HFFc6 (cell line): ENCODE results near the gene DZIP1L. TPM values are rescaled to one million over a fixed set of nuclear protein-coding genes. Genes with fewer than 3 reads are reported as not detected.

Experiments
- DNase-seq: peaks from one replicate; pipeline ENCODE4 v3.0.0-alpha.2; 2018
- H3K27ac Mint-ChIP-seq: 2 replicates; pipeline ENCODE4 v1.8.0; 2020; ENCODE audit warnings: mild to moderate bottlenecking, mixed read lengths
- H3K27me3 Mint-ChIP-seq: 2 replicates; pipeline ENCODE4 v1.8.0; 2021; ENCODE audit warnings: mild to moderate bottlenecking, moderate library complexity, mixed read lengths; ENCODE audit not compliant: insufficient read depth
- H3K36me3 Mint-ChIP-seq: 2 replicates; pipeline ENCODE4 v1.8.0; 2021; ENCODE audit warnings: low read depth, mixed read lengths
- H3K4me1 Mint-ChIP-seq: 2 replicates; pipeline ENCODE4 v1.8.0; 2020; ENCODE audit warnings: low read depth, mixed read lengths
- H3K4me3 Mint-ChIP-seq: 2 replicates; pipeline ENCODE4 v1.8.0; 2020; ENCODE audit warnings: mild to moderate bottlenecking, moderate library complexity, mixed read lengths
- H3K9me3 Mint-ChIP-seq: 2 replicates; pipeline ENCODE4 v1.8.0; 2020; ENCODE audit warnings: mild to moderate bottlenecking, mixed read lengths
- total RNA-seq, 6 experiments: library from RNA; stranded (reverse); fragmentation: NEBNext Ultra II Directional; extraction: Animal tissue kit (Norgen Biotek cat#: 25700); gene quantifications; 2 replicates in 1 of 6; 3 replicates in 5 of 6; pipeline ENCODE4 v1.2.3, GENCODE V29; 2021
- TF ChIP-seq, protein P1 (sequence below): fragments of 200-600 bp; sonication (generic); IDR thresholded peaks from 2 replicates; pipeline ENCODE4 v1.5.0; 2021; ENCODE audit warnings: antibody characterized with exemption, mild to moderate bottlenecking

Gene DZIP1L
- total RNA-seq, 6 experiments from 2014 or later: 6.1 to 10.8 (median 8.8) TPM

DNA sequence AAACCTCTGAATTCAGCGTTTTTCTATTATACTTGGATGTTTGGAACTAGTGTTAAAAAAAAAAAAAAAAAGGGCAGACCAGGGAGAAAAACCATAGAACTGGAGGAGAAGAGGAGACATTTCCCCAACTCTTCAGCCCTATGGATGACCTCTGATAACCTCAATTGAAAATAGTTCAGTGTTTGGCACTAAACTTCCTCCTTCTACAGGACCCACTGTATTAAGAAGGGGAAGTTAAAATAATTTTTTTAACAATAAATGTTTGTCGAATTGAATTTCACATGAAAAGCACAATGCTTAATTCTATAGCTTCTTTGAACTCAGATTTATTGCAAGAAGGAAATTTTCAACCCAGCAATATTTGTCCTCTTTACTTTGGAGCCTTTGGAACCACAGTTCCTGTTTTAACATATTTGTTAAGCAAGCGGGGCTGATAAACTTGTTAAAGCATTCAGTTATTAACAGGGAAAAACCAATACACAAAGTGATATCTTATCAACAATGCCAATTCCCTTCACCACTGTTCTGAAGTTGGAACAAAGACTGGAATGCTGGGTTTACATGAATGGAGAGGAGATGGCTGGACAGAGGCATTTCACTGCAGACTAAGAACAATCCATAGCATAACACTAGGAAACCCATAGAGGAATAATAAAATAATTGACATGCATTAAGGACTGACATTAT lies 19.9 kb upstream of the DZIP1L start:
- TF ChIP-seq, protein P1, sequence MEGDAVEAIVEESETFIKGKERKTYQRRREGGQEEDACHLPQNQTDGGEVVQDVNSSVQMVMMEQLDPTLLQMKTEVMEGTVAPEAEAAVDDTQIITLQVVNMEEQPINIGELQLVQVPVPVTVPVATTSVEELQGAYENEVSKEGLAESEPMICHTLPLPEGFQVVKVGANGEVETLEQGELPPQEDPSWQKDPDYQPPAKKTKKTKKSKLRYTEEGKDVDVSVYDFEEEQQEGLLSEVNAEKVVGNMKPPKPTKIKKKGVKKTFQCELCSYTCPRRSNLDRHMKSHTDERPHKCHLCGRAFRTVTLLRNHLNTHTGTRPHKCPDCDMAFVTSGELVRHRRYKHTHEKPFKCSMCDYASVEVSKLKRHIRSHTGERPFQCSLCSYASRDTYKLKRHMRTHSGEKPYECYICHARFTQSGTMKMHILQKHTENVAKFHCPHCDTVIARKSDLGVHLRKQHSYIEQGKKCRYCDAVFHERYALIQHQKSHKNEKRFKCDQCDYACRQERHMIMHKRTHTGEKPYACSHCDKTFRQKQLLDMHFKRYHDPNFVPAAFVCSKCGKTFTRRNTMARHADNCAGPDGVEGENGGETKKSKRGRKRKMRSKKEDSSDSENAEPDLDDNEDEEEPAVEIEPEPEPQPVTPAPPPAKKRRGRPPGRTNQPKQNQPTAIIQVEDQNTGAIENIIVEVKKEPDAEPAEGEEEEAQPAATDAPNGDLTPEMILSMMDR: no peak
- Mint-ChIP-seq H3K27ac (no peak overlapping the region), H3K27me3 (peaks cover 15% of the 10 kb centered on the region), H3K9me3 (no peaks in the 10 kb centered on the region), H3K4me1 (no peaks in the 10 kb centered on the region), H3K4me3 (no peak overlapping the region), H3K36me3 (no peaks in the 10 kb centered on the region)
- no peak for DNase-seq

DNA sequence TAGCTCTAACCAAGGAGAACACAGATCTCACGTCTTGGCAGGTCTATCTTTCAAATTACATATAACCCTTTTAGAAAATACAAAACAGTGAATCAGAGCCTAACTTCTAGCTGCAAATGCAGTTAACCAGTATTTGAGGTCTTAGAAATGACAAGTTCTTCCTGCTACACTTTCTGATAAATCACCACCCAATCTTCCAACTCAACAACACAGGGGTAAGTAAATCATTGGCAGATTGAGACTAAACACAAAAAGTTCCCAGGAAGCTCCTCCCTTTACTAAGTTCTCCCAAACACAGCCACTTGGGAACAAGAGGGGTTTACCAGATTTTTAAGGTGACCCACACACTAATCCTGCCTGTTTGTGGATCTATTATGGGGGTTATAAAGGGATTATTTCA lies 16.8 kb upstream of the DZIP1L start, which contains the start of gene A4GNT:
TSS of gene A4GNT (minus strand) at position 152 of the 400 bp plus-strand sequence. CDS start 1,134 bp downstream, outside the sequence.
- Mint-ChIP-seq H3K4me1 (peaks cover 8% of the 10 kb centered on the region), H3K27ac (no peak within 1 kb of the TSS), H3K9me3 (no peaks in the 10 kb centered on the region), H3K27me3 (peaks cover 11% of the 10 kb centered on the region), H3K36me3 (no peaks in the 10 kb centered on the region), H3K4me3 (no peak within 1 kb of the TSS)
- DNase-seq: no peak
- TF ChIP-seq, protein P1: no peak

DNA sequence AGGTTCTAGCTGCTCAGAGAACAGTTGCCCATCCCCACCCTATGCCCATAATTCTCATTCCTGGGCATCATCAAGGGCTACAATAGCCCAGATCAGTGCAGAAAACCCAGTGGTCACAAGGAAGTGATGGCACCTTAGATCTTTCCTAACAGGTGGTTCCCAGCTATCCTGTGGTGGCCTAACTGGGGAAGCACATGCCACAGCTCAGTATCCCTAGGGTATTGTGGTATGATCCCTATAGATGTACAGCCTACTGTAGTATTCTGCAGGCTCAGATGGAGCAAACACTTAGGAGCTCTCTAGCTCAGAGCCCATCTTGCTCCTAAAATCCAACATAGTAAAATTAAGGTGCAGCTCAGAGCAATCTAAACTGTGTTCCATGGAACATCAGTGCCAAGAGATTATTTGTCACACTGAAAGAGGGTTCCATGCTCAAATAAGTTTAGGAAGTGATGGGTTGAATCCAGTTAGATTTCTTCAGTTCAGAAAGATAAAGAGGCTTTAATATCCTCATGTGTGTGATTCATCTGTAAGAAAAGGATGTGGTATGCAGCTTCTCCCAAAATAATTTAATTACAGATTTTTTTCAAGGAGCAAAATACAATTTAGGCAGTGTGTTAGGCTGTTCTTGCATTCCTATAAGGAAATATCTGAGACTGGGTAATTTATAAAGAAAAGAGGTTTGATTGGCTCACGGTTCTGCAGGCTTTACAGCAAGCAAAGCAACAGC lies 12.4 kb upstream of the DZIP1L start:
- TF ChIP-seq, protein P1: no peak
- no peaks in the 10 kb centered on the region; the same call in 1 of the 2 replicates for H3K36me3 Mint-ChIP-seq
- no peak overlapping the region for H3K27ac Mint-ChIP-seq
- peaks cover 26% of the 10 kb centered on the region for H3K4me1 Mint-ChIP-seq
- H3K9me3 Mint-ChIP-seq: no peaks in the 10 kb centered on the region
- no peak for DNase-seq
- peaks cover 3% of the 10 kb centered on the region for H3K27me3 Mint-ChIP-seq
- H3K4me3 Mint-ChIP-seq: no peak overlapping the region

DNA sequence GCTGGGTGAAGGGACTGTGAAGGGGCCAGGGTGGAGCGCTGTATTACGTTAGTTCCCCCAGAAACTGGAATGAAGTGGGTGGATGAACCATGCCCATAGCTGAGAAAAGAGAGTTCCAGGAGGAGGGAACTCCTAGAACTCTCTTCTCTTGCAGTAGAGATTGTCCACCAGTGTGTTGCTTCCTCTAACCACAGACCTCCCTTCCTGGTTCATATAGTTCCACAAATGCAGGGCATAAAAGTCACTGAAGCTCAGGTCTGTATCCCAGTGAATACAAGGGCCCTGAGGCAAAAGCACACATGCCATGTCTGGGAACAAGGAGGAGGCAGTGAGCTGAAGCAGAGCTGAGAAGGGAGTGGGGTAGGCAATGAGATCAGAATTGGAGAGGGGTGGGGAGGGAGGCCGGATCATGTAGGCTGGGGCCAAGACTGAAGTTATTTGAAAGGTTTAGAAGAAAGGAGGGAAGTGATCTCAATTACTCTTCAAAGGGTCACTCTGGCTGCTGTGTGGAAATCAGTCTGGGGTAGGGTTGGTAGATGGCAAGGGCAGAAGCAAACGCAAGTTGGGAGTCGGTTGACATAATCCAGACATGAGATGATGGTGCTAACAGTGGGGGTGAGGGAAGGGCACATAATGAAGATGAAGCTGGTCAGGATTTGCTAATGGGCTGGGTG lies 10.3 kb upstream of the DZIP1L start:
- TF ChIP-seq, protein P1: no peak
- H3K4me1 Mint-ChIP-seq: peaks cover 26% of the 10 kb centered on the region
- H3K27me3 Mint-ChIP-seq: peaks cover 1% of the 10 kb centered on the region; the same call in 1 of the 2 replicates
- peak overlapping the region; percentile 2 for H3K4me3 Mint-ChIP-seq
- no peaks in the 10 kb centered on the region for H3K9me3 Mint-ChIP-seq
- H3K27ac Mint-ChIP-seq: peak overlapping the region; percentile 38
- no peaks in the 10 kb centered on the region; the same call in 1 of the 2 replicates for H3K36me3 Mint-ChIP-seq
- peak; percentile 13 for DNase-seq

DNA sequence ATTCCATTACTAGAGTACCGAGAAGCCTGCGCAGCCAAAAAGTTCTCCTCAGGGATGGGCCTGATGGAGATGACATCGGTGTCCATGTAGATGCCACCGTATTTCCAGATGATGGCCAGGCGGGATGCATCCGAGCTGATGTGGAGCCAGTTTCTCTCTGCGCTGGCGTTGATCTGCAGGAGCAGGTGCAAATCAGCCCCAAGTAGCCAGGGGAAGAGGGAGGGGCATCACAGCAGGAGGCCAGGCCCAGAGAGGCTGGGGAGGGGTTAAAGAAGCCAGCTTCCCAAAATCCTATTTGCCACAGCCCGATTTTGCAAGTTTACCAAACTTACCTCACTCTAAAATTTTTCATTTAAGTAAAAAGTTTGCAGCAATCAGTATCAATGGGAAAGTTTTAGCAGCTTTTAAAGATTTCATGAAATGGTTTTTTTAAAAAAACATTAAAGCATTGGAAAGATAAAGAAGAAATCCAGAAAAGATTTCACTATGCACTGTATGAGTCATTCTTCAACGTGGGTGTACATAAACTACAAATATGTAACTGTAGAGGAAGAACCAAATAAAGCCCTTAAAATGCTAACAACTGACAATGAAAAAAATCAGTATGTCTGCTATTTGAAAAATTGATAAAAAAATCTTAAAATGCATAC lies 9.4 kb upstream of the DZIP1L start:
- no peaks in the 10 kb centered on the region for H3K9me3 Mint-ChIP-seq
- H3K27ac Mint-ChIP-seq: peak overlapping the region; percentile 38
- peaks cover under 1% of the 10 kb centered on the region; the same call in 1 of the 2 replicates for H3K27me3 Mint-ChIP-seq
- H3K36me3 Mint-ChIP-seq: no peaks in the 10 kb centered on the region; the same call in 1 of the 2 replicates
- peak overlapping the region; percentile 2 for H3K4me3 Mint-ChIP-seq
- peak; percentile 42 for DNase-seq
- TF ChIP-seq, protein P1: no peak
- H3K4me1 Mint-ChIP-seq: peaks cover 26% of the 10 kb centered on the region
